Right forelimb (tissue), 1 donor: ENCODE data around the gene KIRREL1.
A peak's percentile ranks its signal among the peaks of the same experiment; 100 is the strongest.

Source experiments
- DNase-seq: peaks from one replicate; pipeline ENCODE4 v3.0.0-alpha.2; 2018

The KIRREL1 gene

DNA sequence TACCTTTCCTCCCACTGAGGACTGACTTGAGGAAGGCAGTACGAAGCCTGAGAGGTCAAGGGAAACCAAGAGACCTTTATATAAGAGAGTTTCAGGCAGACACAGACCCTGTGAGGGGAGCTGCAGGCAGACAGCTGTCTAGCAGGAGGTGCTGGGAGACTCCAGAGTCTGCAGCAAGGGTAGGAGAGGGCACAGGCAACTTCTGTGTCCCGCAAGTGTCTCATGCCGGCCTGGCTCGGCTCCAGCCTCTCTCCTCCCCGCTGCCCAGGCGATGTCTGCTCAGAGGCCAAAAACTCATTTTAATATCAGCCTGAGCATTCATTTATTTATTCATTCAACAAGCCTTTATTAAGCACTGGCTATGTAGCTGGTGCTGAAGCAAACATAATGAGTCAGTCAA is 83.0 kb downstream of the KIRREL1 start:
- no peak for DNase-seq

- no peak for DNase-seq
Measured at GRCh38 chr1:158077411-158078256, 84.2 kb downstream of the KIRREL1 start.

GRCh38 chr1:158078569-158079080 is 85.2 kb downstream of the KIRREL1 start:
- DNase-seq: no peak

- DNase-seq: no peak
Measured at GRCh38 chr1:158080066-158080465, 86.6 kb downstream of the KIRREL1 start.

- DNase-seq: no peak
Measured at GRCh38 chr1:158084336-158084735, 90.9 kb downstream of the KIRREL1 start.

DNA sequence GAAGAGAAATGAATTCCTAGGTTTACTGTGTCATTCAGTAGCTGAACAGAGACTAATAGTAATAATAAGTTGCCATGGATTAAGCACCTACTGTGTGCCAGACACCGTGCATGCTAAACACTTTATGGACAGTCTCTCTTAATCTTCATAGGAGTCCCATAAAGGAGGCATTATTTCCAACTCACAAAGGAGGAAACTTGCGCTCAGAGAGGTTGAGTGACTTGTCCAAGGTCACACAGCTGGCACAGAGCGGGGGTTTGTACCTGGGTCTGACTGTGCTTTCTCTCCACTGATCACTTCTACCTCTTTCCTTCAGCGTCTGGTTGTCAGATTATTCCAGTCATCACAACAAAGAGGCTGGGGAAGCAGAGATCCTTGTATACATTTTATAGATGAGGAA is 91.3 kb downstream of the KIRREL1 start:
- no peak for DNase-seq

DNA sequence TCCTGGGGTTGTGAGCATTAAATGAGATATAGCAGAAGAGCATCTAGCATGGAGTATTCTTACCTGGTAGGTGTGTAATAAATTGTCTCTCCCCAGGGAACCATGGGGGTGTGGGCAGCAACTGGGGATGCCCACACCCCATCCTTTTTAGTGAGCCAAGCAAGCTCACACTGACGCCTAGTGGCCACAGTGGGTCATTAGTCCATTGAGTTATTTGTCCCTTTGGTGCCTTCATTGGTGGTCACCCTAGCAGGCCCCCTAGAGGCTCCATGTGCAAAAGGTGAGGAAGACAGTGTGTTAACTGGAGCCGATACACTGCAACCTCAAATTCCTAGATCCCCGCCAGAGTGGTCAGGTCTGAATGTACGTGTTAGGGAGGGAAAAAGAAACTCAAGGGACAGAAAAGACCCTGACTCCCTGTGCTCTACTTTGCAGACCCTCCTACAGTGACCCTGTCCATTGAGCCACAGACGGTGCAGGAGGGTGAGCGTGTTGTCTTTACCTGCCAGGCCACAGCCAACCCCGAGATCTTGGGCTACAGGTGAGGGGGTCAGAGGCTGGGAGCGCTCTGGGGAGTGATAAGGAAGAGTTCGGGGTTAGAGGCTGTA is 94.0 kb downstream of the KIRREL1 start:
- DNase-seq: peak; percentile 71

DNA sequence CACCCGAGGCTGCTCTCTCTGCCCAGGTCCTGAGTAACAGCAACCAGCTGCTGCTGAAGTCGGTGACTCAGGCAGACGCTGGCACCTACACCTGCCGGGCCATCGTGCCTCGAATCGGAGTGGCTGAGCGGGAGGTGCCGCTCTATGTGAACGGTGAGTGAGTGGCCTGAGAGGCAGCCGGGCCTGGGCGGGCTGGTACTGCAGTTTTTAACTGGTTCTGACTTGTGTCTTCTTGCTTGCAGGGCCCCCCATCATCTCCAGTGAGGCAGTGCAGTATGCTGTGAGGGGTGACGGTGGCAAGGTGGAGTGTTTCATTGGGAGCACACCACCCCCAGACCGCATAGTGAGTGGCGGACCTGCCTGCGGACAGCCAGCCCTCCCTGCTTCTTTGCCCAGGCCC is 96.0 kb downstream of the KIRREL1 start:
- no peak for DNase-seq

DNA sequence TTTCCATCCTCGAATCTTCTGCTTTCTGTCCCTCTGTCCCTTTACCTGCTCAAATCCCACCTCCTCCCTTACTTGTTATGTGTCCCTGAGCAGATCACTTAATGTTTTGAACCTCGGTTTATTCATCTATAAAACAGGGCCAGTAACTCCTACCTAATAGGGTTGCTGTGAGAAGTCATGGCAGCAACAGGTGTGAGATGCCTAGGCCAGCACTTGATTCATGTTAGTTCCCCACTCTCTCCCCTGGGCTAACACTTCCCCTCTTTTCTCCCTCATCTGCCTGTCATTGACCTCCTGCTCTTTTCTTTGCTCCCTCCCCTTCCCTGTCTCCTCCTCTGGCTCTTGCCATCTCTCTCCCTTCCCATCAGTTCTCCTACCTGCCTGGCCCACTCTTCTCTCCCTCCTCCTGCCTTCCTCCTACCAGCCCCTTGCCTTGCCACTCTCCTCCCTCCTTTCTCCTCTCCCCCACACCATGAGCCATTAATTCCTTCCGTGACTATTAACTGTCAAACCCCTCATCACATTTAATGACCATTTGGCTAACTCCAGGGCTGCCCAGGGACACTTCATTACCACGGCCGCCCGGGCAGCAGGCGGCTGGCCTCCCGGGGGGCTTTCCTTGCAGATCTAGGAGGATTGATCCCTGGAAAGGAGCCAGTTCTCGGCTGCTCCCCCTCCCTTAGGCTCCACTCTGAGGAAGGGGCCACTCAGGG is 96.6 kb downstream of the KIRREL1 start:
- DNase-seq: no peak

DNA sequence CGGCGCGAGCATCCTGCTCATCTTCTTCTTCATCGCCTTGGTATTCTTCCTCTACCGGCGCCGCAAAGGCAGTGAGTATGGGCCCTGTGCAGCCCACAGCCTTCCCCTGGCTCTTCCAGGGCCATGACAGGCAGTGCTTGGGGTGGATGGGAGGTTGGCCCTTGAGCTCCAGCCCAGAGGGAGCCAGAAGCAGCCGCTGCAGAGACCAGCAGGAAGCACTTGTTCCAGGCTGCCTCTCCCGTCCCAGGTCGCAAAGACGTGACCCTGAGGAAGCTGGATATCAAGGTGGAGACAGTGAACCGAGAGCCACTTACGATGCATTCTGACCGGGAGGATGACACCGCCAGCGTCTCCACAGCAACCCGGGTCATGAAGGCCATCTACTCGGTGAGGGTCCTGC is 99.9 kb downstream of the KIRREL1 start:
- DNase-seq: no peak

- DNase-seq: no peak
Measured at GRCh38 chr1:158094571-158094970, 101.1 kb downstream of the KIRREL1 start.

DNA sequence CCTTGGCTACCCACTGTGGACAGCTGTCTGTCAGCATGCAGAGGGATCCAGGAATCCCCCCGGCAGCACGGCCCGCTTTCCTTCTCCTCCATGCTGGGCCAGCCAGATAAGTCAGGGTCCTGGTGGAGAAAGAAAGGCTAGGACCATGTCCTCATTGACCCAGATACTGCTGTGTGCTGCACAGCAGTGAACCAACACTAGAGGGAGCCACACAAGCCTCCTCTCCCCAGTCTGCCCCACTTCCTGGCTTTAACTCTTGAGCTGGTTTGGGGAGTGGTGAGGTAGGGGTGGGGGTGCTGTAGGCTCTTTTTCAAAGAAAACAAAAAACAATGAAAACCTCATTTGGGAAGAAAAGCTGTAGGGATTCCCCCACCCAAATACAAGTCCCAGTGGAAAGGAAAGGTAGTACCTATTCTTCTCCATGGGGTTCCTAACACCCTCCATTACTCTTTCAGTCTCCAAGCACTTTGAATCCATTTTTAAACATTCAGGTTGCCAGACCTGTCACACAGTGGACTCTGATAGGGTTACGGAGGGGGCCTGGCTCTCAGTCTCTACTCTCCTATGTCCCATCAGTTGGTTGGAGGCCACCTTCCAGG is 102.4 kb downstream of the KIRREL1 start:
- DNase-seq: no peak

DNA sequence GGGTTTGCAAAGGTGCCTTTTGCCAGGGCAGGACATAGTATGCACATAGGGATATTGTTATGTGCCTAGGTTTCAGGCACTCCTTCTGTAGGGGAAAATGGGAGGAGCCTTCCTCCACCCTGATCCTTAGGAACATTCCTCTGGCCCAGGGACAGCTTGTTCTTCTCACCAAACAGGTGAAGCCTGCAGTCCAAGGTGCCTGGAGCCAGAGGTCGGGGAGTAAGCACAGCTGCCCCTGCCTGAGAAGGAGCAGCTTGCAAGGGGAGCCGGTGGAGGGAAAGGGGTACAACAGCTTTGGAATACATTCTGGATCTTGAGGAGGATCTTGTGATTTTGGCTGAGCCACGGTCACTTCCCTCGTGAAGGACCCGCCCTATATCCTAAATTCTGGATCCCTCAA is 104.8 kb downstream of the KIRREL1 start:
- no peak for DNase-seq

- DNase-seq: no peak
Measured at GRCh38 chr1:158099185-158099584, 105.7 kb downstream of the KIRREL1 start.

- DNase-seq: no peak
Measured at GRCh38 chr1:158100498-158100897, 107.1 kb downstream of the KIRREL1 start.

GRCh38 chr1:158101455-158101854 is 108.0 kb downstream of the KIRREL1 start:
- DNase-seq: no peak

GRCh38 chr1:158101927-158102326 is 108.5 kb downstream of the KIRREL1 start:
- DNase-seq: no peak

GRCh38 chr1:158102881-158103674 is 109.6 kb downstream of the KIRREL1 start:
- DNase-seq: no peak

DNA sequence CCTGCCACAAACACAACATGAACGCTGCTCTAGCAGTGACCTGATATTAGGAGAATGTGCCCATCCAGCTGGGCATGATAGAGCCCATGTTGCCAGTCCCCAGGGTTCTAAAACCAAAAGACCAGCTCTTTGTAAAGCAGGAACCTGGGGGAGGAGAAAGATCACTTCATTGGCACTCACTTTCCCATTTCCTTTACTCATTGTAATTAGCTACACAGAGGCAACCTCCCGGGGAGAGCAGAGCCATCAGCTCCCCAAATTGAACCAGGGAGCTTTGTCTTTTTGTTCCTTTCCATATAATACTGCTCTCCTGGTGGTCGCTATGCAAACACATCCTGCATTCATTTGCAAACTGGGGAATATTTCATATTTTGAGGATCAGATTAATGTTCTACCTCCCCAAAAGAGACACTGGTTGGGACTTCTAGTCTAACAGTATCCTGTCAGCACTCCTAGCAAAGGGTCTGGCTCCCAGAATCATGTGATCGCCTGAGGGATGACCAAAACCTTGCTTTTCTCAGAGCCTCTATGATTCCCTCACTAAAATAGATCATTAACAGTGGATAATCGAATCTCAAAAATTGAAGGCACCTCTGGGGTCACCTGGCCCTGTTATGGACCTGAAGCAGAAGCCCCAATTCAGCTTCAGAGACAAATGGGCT is 110.5 kb downstream of the KIRREL1 start:
- no peak for DNase-seq

GRCh38 chr1:158104891-158105290 is 111.4 kb downstream of the KIRREL1 start:
- no peak for DNase-seq

DNA sequence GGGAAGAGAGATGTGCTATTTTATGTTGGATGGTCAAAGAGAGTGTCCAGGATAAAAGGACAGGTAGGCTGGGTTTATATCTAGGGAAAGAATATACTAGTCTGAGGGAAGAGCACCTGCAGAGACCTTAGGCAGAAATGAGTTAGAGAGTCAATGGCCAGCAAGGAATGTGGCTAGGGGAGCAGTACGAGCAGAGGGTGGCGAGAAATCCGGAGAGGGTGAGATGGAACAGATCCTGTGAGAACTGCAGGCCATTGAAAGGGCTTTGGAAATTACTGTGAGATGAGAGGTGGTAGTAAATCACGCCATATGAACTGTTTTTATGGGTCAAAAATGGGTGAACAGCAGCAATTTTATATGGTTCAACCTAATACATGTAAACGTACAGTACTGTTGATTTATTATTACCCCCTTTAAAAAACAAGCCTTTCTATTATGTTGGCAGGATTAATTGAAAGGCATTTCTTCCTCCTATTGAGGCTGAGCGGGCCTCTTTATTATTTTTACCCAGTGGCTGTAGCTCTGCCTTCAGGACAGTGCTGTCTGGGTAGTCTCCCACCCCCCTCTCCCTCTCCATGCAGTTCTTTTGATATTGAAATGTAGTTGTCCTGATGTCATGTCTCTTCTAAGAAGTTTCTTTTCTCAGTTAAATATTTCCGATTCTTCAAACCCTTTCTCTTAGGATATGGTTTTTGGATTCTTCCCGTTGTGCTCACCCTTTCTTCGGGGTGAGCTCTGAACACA is 112.1 kb downstream of the KIRREL1 start:
- peak; percentile 11 for DNase-seq
